Renal cortex interstitium (tissue), 3 donors: ENCODE results near the gene PRAC2. TPM values are rescaled to one million over a fixed set of nuclear protein-coding genes. Genes with fewer than 3 reads are reported as not detected.

ENCODE experiments used
- polyA plus RNA-seq, 3 donors: library from polyadenylated mRNA; unstranded; fragments of 120-200 nt; gene quantifications; one replicate each; pipeline ENCODE4 v1.2.1, GENCODE V29; 2013; ENCODE audit not compliant: insufficient read length in 3 of 3

The PRAC2 gene
- polyA plus RNA-seq, 3 donors: not detected

Other genes starting within 250 kb of the PRAC2 start
- gene HOXB1, start 192.2 kb upstream of the PRAC2 start, polyA plus RNA-seq: under 1 TPM; 0.19 to 0.91 (median 0.27) TPM
- gene HOXB2, start 178.1 kb upstream of the PRAC2 start, polyA plus RNA-seq: 10 to 100 TPM; 42.7 to 52.5 (median 49.0) TPM
- 10 to 100 TPM; 12.3 to 26.4 (median 15.6) TPM for gene HOXB4, start 144.8 kb upstream of the PRAC2 start, polyA plus RNA-seq
- gene HOXB3, start 132.9 kb upstream of the PRAC2 start, polyA plus RNA-seq: 100 to 1,000 TPM; 153 to 258 (median 169) TPM
- gene HOXB5, start 129.4 kb upstream of the PRAC2 start, polyA plus RNA-seq: 10 to 100 TPM; 30.0 to 58.2 (median 39.7) TPM
- gene HOXB6, start 118.2 kb upstream of the PRAC2 start, polyA plus RNA-seq: 100 to 1,000 TPM in 2 of 3 donors, 10 to 100 TPM in 1; 78.6 to 173 (median 115) TPM
- 10 to 100 TPM; 48.5 to 52.0 (median 48.5) TPM for gene HOXB7, start 112.2 kb upstream of the PRAC2 start, polyA plus RNA-seq
- 10 to 100 TPM; 46.1 to 68.4 (median 55.6) TPM for gene HOXB8, start 107.9 kb upstream of the PRAC2 start, polyA plus RNA-seq
- gene HOXB9, start 96.8 kb upstream of the PRAC2 start, polyA plus RNA-seq: 10 to 100 TPM; 68.7 to 88.7 (median 72.5) TPM
- gene PRAC1, start 667 bp upstream of the PRAC2 start, polyA plus RNA-seq: not detected
- not detected for gene HOXB13, start 5.6 kb downstream of the PRAC2 start, polyA plus RNA-seq
- under 1 TPM; 0.44 to 0.54 (median 0.52) TPM for gene TTLL6, start 94.0 kb downstream of the PRAC2 start, polyA plus RNA-seq
- 10 to 100 TPM; 71.9 to 83.7 (median 81.1) TPM for gene CALCOCO2, start 107.8 kb downstream of the PRAC2 start, polyA plus RNA-seq
- gene ATP5MC1, start 169.6 kb downstream of the PRAC2 start, polyA plus RNA-seq: 100 to 1,000 TPM; 138 to 156 (median 145) TPM
- 100 to 1,000 TPM in 1 of 3 donors, 10 to 100 TPM in 2; 95.4 to 103 (median 98.8) TPM for gene UBE2Z, start 185.2 kb downstream of the PRAC2 start, polyA plus RNA-seq
- gene SNF8, start 221.7 kb downstream of the PRAC2 start, polyA plus RNA-seq: 100 to 1,000 TPM; 103 to 112 (median 108) TPM
- gene GIP, start 245.4 kb downstream of the PRAC2 start, polyA plus RNA-seq: not detected